H1 (cell line): Measurements from ENCODE around the gene COPS2. TPM values are rescaled to one million over a fixed set of nuclear protein-coding genes. Genes with fewer than 3 reads are reported as not detected.

ENCODE experiments used
- CBX8 ChIP-seq: fragments of 300-800, 300-1000 bp; sonication (generic); IDR thresholded peaks from 2 replicates; pipeline ENCODE4 v1.7.1; 2016; ENCODE audit warnings: low read depth, low read length, borderline replicate concordance
- EGR1 ChIP-seq: IDR thresholded peaks from 2 replicates; pipeline ENCODE4 v1.6.1; 2011; ENCODE audit warnings: low read depth, low read length, borderline replicate concordance
- KDM1A ChIP-seq: fragments of 200-600, 300-600 bp; sonication (generic); IDR thresholded peaks from 2 replicates; pipeline ENCODE4 v1.7.1; 2016; ENCODE audit warnings: mild to moderate bottlenecking, low read length, borderline replicate concordance
- POLR2A ChIP-seq, 2 experiments: IDR thresholded peaks; 1 replicate in 1 of 2; 2 replicates in 1 of 2; pipeline ENCODE4 v1.6.1; 2011; ENCODE audit warnings: low read depth in 2 of 2, low read length in 2 of 2, mild to moderate bottlenecking in 2 of 2; ENCODE audit errors: control extremely low read depth in 1 of 2
- POU5F1 ChIP-seq: IDR thresholded peaks from 2 replicates; pipeline ENCODE4 v1.6.1; 2011; ENCODE audit warnings: low read depth, mild to moderate bottlenecking, low read length, moderate library complexity
- RBBP5 ChIP-seq: IDR thresholded peaks from 2 replicates; pipeline ENCODE4 v1.7.1; 2012; ENCODE audit warnings: low read depth, mild to moderate bottlenecking, inconsistent platforms, low read length, moderate library complexity, borderline replicate concordance
- TEAD4 ChIP-seq: IDR thresholded peaks from 2 replicates; pipeline ENCODE4 v1.6.1; 2012; ENCODE audit warnings: low read depth, low read length, inconsistent platforms, mixed read lengths
- polyA plus RNA-seq, 7 experiments: library from polyadenylated mRNA; depleted of rRNA in 3 of 7; stranded (reverse) in 5 of 7; unstranded in 2 of 7; fragments of >200 nt in 5 of 7; fragments of 200-250 nt in 2 of 7; gene quantifications; 1 replicate in 5 of 7; 2 replicates in 1 of 7; 4 replicates in 1 of 7; pipeline versions ENCODE4 v1.2.1 to v1.2.3, GENCODE V29; 2011 to 2013; ENCODE audit warnings: missing spikeins in 2 of 7, mixed read lengths in 2 of 7
- total RNA-seq: library from RNA; stranded (reverse); fragmentation: NEBNext Ultra II Directional; extraction: Animal tissue kit (Norgen Biotek cat#: 25700); gene quantifications from 2 replicates; pipeline ENCODE4 v1.2.1, GENCODE V29; 2021
- TF ChIP-seq, protein P1 (sequence below): fragments of 300-600 bp; sonication (generic); IDR thresholded peaks from 2 replicates; pipeline ENCODE4 v1.7.1; 2012; ENCODE audit warnings: low read length, moderate library complexity, mild to moderate bottlenecking, inconsistent platforms; ENCODE audit not compliant: insufficient replicate concordance
- TF ChIP-seq, protein P2 (sequence below): IDR thresholded peaks from 2 replicates; pipeline ENCODE4 v1.6.1; 2012; ENCODE audit warnings: inconsistent platforms

The COPS2 gene
- total and polyA plus RNA-seq, 2 of the 8 experiments (the other 6 are each of a cell fraction or from before 2014, with no cell fraction given): 17.7 to 85.1 TPM

DNA sequence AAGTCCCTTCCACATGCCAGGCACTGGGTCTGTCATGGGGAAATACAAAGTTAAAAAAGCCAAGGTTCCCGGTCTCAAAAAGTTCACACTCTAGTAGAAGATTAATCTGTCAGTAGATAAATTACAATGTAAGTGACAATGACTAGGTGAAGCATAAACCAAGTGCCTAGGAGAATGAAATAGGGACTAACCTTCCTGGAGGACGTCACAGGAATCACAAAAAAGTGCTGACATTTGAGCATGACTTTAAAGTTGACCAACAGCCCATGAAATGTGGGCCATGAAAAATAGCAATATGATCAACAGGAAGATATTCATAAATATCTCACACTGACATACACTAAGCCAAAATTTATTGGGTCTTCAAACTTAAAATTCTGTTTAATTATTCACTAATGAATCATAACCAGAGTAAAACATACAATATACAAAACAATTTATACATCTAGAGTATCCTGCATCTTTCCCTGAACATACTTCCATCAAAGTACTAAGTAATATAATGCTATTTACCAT is 20.0 kb downstream of the COPS2 start (continued):
- TF ChIP-seq, protein P1, sequence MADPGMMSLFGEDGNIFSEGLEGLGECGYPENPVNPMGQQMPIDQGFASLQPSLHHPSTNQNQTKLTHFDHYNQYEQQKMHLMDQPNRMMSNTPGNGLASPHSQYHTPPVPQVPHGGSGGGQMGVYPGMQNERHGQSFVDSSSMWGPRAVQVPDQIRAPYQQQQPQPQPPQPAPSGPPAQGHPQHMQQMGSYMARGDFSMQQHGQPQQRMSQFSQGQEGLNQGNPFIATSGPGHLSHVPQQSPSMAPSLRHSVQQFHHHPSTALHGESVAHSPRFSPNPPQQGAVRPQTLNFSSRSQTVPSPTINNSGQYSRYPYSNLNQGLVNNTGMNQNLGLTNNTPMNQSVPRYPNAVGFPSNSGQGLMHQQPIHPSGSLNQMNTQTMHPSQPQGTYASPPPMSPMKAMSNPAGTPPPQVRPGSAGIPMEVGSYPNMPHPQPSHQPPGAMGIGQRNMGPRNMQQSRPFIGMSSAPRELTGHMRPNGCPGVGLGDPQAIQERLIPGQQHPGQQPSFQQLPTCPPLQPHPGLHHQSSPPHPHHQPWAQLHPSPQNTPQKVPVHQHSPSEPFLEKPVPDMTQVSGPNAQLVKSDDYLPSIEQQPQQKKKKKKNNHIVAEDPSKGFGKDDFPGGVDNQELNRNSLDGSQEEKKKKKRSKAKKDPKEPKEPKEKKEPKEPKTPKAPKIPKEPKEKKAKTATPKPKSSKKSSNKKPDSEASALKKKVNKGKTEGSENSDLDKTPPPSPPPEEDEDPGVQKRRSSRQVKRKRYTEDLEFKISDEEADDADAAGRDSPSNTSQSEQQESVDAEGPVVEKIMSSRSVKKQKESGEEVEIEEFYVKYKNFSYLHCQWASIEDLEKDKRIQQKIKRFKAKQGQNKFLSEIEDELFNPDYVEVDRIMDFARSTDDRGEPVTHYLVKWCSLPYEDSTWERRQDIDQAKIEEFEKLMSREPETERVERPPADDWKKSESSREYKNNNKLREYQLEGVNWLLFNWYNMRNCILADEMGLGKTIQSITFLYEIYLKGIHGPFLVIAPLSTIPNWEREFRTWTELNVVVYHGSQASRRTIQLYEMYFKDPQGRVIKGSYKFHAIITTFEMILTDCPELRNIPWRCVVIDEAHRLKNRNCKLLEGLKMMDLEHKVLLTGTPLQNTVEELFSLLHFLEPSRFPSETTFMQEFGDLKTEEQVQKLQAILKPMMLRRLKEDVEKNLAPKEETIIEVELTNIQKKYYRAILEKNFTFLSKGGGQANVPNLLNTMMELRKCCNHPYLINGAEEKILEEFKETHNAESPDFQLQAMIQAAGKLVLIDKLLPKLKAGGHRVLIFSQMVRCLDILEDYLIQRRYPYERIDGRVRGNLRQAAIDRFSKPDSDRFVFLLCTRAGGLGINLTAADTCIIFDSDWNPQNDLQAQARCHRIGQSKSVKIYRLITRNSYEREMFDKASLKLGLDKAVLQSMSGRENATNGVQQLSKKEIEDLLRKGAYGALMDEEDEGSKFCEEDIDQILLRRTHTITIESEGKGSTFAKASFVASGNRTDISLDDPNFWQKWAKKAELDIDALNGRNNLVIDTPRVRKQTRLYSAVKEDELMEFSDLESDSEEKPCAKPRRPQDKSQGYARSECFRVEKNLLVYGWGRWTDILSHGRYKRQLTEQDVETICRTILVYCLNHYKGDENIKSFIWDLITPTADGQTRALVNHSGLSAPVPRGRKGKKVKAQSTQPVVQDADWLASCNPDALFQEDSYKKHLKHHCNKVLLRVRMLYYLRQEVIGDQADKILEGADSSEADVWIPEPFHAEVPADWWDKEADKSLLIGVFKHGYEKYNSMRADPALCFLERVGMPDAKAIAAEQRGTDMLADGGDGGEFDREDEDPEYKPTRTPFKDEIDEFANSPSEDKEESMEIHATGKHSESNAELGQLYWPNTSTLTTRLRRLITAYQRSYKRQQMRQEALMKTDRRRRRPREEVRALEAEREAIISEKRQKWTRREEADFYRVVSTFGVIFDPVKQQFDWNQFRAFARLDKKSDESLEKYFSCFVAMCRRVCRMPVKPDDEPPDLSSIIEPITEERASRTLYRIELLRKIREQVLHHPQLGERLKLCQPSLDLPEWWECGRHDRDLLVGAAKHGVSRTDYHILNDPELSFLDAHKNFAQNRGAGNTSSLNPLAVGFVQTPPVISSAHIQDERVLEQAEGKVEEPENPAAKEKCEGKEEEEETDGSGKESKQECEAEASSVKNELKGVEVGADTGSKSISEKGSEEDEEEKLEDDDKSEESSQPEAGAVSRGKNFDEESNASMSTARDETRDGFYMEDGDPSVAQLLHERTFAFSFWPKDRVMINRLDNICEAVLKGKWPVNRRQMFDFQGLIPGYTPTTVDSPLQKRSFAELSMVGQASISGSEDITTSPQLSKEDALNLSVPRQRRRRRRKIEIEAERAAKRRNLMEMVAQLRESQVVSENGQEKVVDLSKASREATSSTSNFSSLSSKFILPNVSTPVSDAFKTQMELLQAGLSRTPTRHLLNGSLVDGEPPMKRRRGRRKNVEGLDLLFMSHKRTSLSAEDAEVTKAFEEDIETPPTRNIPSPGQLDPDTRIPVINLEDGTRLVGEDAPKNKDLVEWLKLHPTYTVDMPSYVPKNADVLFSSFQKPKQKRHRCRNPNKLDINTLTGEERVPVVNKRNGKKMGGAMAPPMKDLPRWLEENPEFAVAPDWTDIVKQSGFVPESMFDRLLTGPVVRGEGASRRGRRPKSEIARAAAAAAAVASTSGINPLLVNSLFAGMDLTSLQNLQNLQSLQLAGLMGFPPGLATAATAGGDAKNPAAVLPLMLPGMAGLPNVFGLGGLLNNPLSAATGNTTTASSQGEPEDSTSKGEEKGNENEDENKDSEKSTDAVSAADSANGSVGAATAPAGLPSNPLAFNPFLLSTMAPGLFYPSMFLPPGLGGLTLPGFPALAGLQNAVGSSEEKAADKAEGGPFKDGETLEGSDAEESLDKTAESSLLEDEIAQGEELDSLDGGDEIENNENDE: no peak
- TF ChIP-seq KDM1A (no peak), EGR1 (no peak), POU5F1 (no peak), TEAD4 (no peak), CBX8 (no peak), RBBP5 (no peak), POLR2A (IDR thresholded peaks at IDR 0.05; ENCODE audit: control extremely low read depth in 1 of 2, low read depth in 2 of 2, low read length in 2 of 2) (no peak)
- TF ChIP-seq, protein P2, sequence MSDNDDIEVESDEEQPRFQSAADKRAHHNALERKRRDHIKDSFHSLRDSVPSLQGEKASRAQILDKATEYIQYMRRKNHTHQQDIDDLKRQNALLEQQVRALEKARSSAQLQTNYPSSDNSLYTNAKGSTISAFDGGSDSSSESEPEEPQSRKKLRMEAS: no peak
